NCI-H187 treated with DMSO at 0.1 percent for 48 hours (cell line): ENCODE results near the gene AGBL4.

Experiments
- DNase-seq: peaks from one replicate; lab custom pipeline; 2025; lab: John Stamatoyannopoulos, UW

The AGBL4 gene

DNA sequence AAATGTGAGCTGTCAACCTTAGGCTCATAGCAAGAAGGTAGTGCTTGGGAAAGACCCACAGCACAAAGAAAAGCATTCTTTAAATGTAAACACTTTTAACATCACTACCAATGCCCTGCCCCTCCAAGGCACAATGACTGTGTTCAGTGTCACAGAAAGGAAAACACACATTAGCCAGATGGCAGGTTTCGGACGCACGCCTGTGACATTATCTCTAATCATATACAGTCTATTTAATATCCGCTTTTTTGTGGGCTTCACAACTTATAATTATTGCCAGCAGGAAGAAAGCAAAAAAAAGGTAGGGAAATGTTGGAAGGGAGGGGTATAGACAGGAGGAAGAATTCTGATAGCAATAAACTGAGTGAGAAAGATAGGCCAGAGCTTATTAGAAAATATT lies 1134.7 kb downstream of the AGBL4 start:
- DNase-seq: no peak

DNA sequence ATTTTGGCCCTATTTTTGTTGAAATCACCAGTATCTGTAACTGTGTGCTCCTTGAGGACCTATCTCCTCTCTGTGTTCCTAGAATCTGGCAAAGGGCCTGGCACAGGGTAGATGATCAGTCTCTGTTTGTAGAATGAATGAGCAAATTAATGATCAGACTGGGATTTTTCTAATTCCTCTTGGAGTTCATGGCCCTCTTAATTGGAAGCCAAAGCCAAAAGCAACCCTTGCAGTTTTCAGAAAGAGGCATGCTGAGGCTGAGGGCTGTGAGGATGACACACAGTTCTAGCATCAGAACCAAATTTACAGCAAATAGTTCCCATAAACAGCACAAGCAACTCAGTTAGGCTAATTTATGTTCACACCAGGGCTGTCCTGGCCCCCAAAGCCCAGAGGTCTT lies 1136.0 kb downstream of the AGBL4 start:
- DNase-seq: no peak

DNA sequence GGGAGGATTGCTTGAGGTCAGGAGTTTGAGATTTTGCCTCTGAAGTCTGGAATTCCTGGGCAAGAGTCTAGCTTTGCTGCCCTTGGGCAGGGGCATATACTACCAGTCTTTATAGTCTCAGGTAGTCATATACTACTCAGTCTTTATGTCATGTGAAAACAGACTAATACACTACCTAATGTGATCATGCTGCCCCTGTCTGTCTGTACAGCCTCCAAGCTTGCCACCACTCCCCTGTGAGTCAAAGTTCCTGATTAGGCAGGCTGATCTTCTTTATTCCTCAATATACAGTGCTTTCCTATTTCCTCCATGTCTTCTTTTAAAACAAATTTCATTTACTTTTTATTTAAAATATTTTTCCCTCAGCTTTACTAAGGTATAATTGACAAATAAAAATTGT lies 1141.7 kb downstream of the AGBL4 start:
- DNase-seq: no peak

DNA sequence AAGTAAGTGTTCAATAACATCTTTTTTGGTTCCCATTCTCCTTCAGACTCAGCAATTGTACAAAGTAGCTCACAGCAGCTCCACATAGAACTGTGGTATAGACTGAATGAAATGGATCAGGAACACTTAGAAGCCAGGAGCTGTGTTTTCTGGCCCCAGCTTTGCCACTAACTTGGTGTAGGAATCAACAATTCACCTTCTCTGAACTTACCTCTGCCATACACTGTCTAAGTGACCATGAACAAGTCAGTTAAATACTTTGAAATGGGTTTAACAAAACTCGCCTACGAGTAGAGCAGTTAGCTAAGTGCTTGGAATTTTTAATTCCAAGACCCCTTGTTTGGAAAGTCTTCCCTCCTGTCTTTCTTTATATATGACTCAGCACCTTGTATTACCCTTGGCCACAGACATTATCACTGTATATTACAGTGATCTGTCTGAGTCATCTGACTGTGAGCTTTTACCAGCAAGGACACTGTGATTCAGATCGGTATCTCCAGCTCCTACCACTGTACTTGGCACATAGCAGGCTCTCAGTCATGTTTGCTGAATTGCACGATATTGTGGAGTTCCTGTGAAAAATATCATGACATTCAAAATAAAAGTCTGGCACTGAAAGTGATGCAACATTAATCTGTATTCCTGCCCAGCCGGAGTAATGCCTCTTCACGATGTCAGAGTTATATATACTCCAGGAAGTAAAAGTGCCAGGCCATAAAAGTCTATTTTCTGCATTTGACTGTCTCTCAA lies 1145.4 kb downstream of the AGBL4 start:
- DNase-seq: no peak

DNA sequence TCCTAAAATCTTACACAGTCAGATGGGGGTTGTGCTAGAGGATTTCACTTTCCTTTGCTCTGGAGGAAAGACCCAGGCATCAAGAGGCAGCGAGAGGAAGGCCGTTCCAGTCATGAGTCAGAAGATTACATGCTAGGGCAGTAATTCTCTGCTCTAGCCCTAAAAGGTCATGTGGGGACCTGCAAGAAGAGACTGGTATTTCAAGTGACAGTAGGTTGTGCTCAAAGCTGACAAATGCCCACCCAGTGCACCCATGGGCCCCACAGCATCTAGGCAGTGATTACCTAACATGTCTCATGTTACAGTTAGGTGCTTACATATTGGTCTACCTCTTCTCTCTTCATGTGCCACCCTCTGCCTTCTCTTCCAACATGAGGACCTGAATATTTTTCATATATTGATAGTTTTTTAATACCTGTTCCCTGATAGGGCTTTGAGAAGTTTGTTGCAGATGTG lies 1147.4 kb downstream of the AGBL4 start:
- DNase-seq: no peak

DNA sequence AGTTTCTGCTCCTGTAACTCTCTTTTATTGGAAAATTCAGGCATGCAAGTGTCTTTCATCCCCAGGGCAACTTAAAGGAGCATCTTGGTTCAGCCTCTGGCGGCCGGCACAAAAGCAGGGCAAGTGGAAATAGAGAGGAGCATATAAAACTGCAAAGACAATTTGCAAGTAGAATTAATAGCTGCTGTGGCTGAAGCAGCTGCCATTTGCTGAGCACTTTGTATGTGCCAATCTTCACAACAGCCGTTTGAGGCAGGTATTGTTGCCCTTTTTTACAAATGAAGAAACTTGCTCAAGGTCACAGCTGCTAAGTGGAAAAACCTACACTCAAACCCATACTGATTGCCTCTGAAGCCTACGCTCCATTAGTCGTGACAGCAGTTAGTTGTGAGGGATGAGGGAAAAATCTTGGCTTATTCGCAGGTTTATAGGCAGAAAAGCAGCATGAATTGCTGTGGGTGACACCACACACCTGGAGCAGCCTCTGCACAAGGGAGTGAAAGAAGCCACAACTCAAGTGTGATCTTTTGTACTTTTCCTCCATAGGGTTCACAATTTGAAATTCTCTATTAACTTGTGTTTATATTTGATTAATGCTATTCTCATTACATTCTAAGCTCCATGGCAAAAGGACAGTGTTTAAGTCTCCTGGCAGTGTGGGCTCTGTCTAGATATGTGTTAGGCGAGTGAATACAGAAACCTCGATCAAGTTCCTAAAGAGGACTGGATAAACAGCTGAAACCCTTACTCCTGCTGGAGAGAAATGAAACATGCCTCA lies 1148.0 kb downstream of the AGBL4 start:
- DNase-seq: no peak

DNA sequence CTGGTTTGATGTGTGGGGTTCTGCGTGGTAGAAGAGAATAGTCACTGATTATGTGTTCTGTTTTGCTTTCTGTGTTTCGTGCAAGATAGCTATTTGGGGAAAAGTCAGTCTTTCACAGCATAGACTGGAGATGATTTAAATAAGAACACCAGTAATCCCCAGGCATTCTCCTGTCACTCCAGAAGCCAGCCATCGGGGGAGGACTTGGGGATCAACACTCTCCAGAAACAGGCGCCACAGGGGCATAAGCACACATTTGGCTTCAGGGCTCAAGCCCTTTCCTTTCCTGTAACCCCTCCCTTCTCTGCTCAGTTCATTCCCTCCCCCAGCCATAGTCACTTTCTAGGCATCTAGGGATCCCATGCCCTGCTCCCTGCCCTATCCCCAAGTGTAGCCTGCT lies 1149.8 kb downstream of the AGBL4 start:
- no peak for DNase-seq

DNA sequence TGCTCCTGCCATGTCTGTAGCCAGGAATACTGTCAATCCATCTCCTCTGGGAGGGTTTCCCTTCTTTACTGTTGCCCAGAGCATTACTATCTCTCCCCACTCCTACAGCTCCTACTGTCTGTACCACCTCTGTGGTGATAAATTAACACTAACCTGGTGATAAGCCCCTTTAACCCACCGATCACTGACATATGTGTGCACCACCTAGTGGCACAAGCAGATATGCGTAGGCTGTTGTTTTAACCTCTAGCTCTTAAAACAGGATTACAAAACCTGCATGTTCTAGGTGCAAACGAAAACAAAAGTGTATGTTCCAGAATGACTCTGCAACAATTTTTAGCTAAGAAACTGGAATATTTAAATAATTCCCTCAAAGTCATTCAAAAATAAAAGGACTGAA lies 1153.2 kb downstream of the AGBL4 start:
- DNase-seq: no peak

DNA sequence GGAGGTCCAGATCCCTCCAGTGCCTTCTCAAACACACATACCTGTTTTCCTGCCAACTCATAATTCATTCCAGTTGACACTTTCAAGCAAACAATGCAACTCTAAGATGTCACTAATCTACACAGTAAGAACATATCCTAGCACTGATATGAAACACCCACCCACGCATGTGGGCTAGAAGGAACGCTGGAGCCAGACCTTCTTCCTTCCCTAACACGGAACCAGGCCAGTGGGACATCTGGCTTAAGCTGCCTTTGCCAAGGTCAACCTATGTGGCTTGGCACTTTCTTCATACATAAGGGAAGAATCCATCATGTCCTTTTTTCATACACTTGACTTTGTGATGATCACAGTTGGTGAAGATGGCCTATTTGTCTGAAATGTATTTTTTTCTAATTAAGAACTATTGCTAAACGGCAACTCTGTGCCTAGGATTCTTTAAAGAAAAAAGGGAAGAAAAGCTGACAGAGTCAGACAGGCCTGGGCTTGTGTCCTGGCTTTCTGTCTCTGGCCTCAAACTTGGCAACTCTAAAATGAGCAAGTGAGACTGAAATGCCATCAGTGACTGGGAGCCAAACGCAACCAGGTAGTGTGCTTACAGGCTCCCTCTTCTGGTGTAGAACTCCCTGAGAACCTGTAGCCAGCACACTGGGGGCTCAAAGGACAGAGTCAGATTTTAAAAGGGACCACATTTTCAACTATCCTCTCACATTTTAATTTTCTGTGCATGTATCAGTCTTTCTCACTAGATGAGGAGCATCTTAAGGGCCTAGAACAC lies 1154.4 kb downstream of the AGBL4 start:
- DNase-seq: no peak

DNA sequence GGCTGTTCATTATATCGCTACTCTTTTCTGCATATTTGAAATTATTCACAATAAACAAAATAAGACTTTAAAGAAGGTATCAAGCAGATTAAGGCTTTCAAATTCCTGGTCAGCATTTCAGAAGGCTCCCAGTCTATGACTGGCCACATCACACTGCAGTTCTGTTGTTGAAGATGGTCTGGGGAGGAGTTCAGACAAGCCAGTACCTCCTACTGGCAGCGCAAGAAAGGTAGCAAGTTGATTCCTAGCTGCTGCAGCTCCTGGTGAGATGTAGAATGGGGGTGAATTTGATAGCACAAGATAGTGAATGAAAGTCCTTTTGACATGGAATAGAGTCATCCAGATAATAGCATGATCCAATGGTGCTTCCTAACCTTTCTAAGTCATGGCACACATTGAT lies 1158.8 kb downstream of the AGBL4 start:
- DNase-seq: no peak

DNA sequence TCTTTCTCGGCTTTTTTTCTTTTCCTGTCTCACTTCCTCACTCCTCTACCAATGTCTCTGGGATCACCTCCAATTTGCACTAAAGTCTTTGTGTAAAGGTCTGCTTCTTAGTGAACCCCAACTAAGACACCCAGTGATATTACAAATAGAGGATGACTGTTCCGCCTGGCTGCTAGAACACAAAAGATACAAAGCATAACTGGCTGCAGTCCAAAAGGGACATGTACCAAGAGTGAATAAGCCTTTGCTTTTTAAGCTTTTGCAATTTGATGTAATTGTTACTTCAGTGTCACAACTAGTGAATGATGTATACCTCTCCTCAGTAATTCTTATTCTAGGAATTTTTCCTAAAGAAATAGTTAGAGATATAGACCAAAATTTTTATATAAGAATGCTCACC lies 1164.3 kb downstream of the AGBL4 start:
- DNase-seq: no peak

DNA sequence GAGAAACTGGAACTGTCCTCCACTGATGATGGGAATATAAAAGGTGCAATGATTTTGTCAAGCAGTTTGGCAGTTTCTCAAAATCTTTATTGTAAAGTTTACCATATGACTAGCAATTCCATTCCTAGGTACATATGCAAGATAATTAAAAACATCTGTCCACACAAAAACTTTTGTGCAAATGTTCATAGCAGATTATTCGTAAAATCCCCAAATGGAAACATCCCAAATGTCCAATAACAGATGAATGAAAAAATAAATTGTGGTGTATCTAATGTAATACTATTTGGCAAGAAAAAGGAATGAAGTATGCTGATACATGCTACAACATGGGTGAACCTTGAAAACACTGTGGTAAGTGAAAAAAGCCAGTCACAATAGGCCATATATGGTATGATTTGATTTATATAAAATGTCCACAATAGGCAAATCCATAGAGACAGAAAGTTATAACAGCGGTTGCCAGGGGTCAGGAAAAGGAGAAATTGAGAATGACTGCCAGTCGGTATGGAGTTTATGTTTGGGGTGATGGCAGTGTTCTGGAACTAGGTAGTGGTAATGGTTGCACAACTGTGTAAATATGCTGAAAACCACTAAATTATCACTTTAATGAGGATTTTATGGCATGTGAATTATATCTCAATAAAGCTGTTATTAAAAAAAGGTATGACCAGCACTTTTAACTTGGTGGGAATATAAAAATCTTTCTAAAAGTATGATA lies 1165.4 kb downstream of the AGBL4 start:
- DNase-seq: no peak

DNA sequence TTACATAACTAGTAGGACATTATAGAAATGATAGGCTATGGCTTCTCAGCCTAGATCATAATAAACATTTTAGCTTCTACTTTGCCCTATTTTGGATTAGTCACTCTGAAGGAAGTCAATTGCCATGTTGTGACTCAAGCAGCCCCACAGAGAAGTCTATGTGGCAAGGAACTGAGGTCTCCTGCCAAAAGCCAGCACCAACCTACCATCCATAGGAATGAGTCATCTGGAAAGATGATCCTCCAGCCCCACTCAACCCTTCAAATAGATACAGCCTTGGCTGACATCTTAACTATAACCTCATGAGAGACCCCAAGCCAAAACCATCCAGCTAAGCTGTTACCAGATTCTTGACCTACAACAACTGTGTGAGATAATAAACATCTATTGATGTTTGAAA lies 1170.7 kb downstream of the AGBL4 start:
- DNase-seq: no peak

DNA sequence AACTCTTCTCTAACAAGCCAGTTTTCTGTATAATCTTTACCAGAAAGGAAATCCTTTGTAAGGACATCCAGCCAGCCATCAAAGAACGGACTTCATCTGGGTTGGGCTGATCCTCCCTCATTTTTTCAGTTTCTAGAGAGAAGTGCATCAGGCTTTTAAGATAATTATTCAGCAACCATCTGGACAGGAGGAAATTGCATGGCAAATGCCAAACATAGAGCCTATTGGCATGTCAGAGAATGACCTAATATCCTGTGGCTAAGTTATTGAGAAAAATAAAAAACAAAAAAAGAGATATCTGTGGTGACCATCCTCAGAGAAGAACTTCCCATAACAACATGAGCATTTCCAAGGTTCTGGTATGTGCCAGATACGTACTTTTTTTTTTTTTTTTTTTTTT lies 1172.1 kb downstream of the AGBL4 start:
- no peak for DNase-seq

DNA sequence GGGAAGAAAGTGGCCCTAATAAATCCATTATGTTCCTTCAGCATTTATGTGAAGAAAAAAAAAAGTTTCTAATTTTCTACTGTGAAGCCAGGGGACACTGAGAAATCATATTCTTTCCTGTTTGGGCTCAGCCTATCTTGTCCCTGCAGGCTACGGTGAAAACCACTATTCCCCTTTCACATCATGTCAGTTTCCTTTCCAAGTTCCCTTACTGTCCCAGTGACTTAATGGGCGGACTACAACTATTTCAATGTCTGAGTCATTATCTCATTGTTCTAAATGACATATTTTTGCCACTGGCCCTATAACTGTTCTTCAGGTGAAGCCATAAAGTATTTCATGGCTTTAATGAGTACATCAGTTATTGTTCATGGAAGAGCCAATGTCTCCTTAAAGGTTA lies 1175.7 kb downstream of the AGBL4 start:
- DNase-seq: no peak

DNA sequence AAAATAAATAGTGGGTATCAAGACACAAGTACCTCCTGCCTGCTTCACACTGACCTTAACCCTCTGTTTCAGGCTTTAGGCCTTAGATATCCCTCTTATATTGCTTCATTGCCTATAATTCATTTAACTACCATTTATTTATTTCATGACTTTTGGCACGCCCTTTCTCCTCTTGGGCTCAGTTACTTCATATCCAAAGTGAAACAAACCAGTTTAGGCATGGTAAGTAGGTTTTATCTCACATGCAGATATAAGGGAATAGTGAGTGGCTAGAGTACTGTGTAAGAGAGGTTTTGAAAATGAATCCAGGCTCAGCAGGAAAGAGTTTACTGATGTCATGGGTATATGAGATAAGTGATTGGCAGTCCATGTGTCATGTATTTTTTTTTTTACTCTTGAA lies 1177.3 kb downstream of the AGBL4 start:
- no peak for DNase-seq

DNA sequence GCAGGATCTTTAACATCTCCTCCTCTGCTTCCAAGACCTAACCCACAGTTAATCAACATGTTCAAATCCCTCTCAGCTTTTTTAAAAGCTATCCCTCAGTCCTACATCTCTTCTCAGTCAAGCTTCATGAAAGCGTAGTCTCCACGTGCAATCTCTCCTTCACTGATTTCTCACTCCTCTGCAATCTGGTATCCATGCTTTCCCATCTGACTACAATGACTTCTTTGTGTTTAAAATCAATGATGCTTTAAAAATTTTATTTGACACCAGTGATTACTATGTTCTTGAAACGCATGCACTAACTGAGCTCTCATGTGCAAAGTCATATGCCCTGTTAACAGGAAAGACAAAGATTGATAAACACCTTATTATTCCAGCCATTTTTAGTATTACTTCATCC lies 1179.6 kb downstream of the AGBL4 start:
- DNase-seq: no peak

DNA sequence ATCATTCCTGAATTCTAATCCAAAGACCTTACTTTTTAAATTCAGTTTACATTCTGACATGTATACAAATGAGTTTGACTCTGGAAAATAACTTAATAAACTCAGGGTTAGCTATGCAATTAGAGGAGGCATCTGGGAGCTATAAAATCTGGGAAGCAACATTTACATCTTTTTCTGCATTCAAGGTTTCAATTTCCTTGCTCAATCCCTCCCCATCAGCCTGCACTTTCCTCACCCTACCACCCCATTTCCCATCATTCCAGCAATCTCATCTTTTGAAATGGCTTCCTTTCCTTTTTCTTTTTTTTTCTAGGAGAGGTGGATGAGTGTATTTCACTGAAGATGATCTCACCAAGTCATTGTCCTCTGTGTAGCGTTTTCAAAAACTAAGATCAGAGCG lies 1181.8 kb downstream of the AGBL4 start:
- DNase-seq: no peak

DNA sequence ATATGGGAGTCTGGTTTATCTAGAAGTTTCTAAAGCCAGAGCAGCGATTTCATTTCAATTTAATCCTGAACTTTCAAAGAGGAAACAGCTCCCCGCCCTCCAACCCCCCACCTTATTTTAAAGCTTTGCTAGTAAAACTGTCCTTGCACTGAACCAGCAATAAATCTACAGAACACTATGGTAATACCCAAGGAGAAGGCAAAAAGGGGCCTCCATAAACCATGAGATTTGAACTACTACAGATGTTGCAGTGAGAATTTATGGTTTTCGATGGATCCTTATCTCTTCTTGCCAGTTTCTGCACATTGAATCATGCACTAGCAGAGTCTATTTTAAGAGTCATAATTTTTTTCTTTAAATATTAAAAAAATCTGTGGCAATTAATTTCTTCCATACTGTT lies 1182.3 kb downstream of the AGBL4 start:
- no peak for DNase-seq

DNA sequence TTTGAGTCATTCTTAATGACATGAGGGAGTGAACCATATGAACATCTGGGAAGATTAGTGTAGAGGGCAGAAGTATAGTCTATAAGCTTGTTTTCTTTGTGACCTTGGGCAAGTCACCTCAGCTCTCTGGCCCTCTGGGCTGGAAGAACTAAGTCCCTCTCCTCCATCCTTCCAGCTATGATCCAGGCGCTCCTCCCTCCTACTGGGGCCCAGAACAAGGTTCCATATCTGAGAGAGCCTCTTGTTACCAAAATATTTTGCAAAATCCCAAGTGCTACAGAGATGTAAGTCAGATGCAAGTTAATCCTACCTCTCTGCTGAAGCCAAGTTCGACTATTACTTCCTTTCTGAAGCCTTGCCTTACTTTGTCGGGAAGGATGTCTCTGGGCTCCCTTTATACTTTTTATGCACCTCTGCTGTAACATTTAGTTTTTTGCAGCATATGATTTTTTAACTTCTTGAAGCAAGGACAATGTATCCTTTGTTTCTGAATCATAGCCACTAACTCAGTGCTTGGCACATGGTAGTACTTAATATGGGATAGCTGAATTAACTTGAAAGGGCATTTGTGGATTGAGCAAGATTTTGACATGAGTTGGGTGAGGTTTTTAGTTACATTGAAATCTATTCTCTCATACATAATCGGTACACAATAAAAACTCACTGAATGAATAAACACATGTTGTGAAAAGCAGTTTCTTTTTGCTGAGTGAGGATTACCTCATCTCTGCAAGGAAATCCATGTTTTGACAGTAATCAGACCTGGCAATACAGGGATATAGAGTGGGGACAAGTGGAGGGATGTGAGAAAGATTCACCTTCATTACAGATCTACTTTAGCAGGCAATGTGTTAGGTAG lies 1192.4 kb downstream of the AGBL4 start:
- no peak for DNase-seq

DNA sequence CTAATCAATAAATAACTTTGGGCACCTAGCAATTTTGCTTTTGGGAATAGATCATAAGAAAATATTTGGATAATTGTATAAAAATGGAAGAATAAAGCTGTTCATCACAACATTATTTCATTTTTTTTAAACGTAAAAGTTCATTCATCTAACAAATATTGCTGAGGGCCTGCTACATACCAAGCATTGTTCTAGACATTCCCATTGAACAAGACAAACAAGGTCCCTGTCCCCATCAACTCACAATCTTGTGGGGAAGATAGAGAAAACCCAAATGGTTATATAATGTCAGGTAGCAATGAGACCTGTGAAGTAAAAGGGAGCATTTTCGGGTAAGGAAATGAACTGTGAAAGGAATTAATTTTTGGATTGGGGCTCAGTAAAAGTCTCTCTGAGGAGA lies 1193.0 kb downstream of the AGBL4 start:
- no peak for DNase-seq
